Astrocyte (in vitro differentiated cells and primary cell): Measurements from ENCODE around the gene WNT8B.

ENCODE experiments used
- CTCF ChIP-seq: IDR thresholded peaks from 2 replicates; pipeline ENCODE4 v1.5.1; 2011; ENCODE audit warnings: low read depth, mild to moderate bottlenecking, inconsistent platforms, low read length, moderate library complexity; ENCODE audit not compliant: insufficient read depth
- EZH2 ChIP-seq: IDR thresholded peaks from 2 replicates; pipeline ENCODE4 v1.6.1; 2012; ENCODE audit warnings: mild to moderate bottlenecking, low read length, inconsistent platforms; ENCODE audit not compliant: insufficient read depth

- TF ChIP-seq CTCF = no peak
- no peak for TF ChIP-seq EZH2
Measured at GRCh38 chr10:100490531-100490930, 27.7 kb downstream of the WNT8B start.
